Kidney (tissue), 14 donors: Measurements from ENCODE around the gene AEBP1. TPM values are rescaled to one million over a fixed set of nuclear protein-coding genes. Genes with fewer than 3 reads are reported as not detected.

Experiments
- DNase-seq, 5 donors: peaks; one replicate each; pipeline ENCODE4 v3.0.0-alpha.2; 2013 to 2020
- FAIRE-seq: peaks from 2 replicates; lab custom pipeline; 2012; peaks lifted over from hg19 to GRCh38; lab: Jason Lieb, UNC
- H3K27ac ChIP-seq, 2 donors: one replicate each; pipeline ENCODE4 v1.7.0; 2013; ENCODE audit warnings: low read depth in 2 of 2, low read length in 2 of 2, inconsistent platforms in 1 of 2
- H3K27me3 ChIP-seq: one replicate; pipeline ENCODE4 v1.7.1; 2013; ENCODE audit warnings: low read length, inconsistent platforms; ENCODE audit not compliant: control insufficient read depth, insufficient read depth
- H3K36me3 ChIP-seq, 3 donors: one replicate each; pipeline versions ENCODE4 v1.7.0 to v1.7.1; 2013; ENCODE audit warnings: low read length in 3 of 3, control low read depth in 1 of 3, inconsistent platforms in 1 of 3; ENCODE audit not compliant: insufficient read depth in 3 of 3, control insufficient read depth in 2 of 3
- H3K4me1 ChIP-seq, 3 donors: one replicate each; pipeline versions ENCODE4 v1.7.0 to v1.7.1; 2013; ENCODE audit warnings: low read length in 3 of 3, inconsistent platforms in 1 of 3, low read depth in 1 of 3; ENCODE audit not compliant: control insufficient read depth in 2 of 3, insufficient read depth in 2 of 3
- H3K4me3 ChIP-seq, 3 donors: one replicate each; pipeline versions ENCODE4 v1.7.0 to v1.8.1; 2013; ENCODE audit warnings: low read length in 3 of 3, control low read depth in 1 of 3, inconsistent platforms in 1 of 3
- H3K9ac ChIP-seq, 3 donors: one replicate each; pipeline versions ENCODE4 v1.7.0 to v1.7.1; 2013; ENCODE audit warnings: low read length in 3 of 3, control low read depth in 1 of 3, inconsistent platforms in 1 of 3
- H3K9me3 ChIP-seq, 3 donors: one replicate each; pipeline versions ENCODE4 v1.7.0 to v1.7.1; 2013; ENCODE audit warnings: low read length in 3 of 3, control low read depth in 1 of 3, inconsistent platforms in 1 of 3; ENCODE audit not compliant: control insufficient read depth in 2 of 3, insufficient read depth in 1 of 3
- CTCF ChIP-seq: IDR thresholded peaks from 3 replicates; pipeline ENCODE4 v1.5.1; 2012; ENCODE audit warnings: mild to moderate bottlenecking, moderate library complexity, borderline replicate concordance; ENCODE audit not compliant: insufficient read depth; ENCODE audit errors: extremely low read depth
- intact Hi-C: fragments of 100-400 bp; cut with DNase I; formaldehyde crosslinking; loops from one replicate; pipeline ENCODE4 v1.11.1; 2022
- polyA plus RNA-seq: library from polyadenylated mRNA; stranded (reverse); fragments of 350-450 nt; fragmentation: Illumina TruSeq; extraction: RNeasy Lipid Tissue Mini Kit (QIAGEN cat#74804); gene quantifications from one replicate; pipeline ENCODE4 v1.2.3, GENCODE V29; 2014; ENCODE audit warnings: low read depth, low replicate concordance; ENCODE audit not compliant: insufficient read depth
- total RNA-seq: library from RNA; stranded (reverse); fragmentation: NEBNext Ultra II Directional; extraction: Animal tissue kit (Norgen Biotek cat#: 25700); gene quantifications from one replicate; pipeline ENCODE4 v1.2.1, GENCODE V29; 2021
- donor health status: control.
- donor health status: control.
- donor health status: control.
- donor health status: control.
- donor health status: control.
- donor health status: DM: yes; HTN: yes; CAD: no.
- donor health status: Normal renal cell carcinoma (clear cell type).

The AEBP1 gene
- total and polyA plus RNA-seq, 2 donors from 2014 or later: 89.4 to 164 TPM

GRCh38 chr7:44095781-44096180, 8.4 kb upstream of the AEBP1 start:
- Histone ChIP-seq H3K36me3 (no peaks in the 10 kb centered on the region), H3K4me3 (no peak overlapping the region), H3K9me3 (no peaks in the 10 kb centered on the region), H3K27me3 (no peaks in the 10 kb centered on the region), H3K4me1 (no peaks in the 10 kb centered on the region), H3K27ac (no peak overlapping the region), H3K9ac (no peak overlapping the region)
- no peak for TF ChIP-seq CTCF
- DNase-seq (no peak), FAIRE-seq (no peak)
- intact Hi-C loops: no loop called here

GRCh38 chr7:44096326-44096881, 7.7 kb upstream of the AEBP1 start:
- no peak for TF ChIP-seq CTCF
- Histone ChIP-seq H3K36me3 (no peaks in the 10 kb centered on the region), H3K9me3 (no peaks in the 10 kb centered on the region), H3K4me1 (no peaks in the 10 kb centered on the region), H3K4me3 (no peak overlapping the region), H3K27ac (no peak overlapping the region), H3K27me3 (no peaks in the 10 kb centered on the region), H3K9ac (no peak overlapping the region)
- DNase-seq: no peak
- no peak for FAIRE-seq
- intact Hi-C loops: no loop called here

- TF ChIP-seq CTCF: no peak
- Histone ChIP-seq H3K9me3 (no peaks in the 10 kb centered on the region), H3K27me3 (no peaks in the 10 kb centered on the region), H3K4me3 (no peak overlapping the region), H3K4me1 (no peaks in the 10 kb centered on the region), H3K36me3 (no peaks in the 10 kb centered on the region), H3K27ac (no peak overlapping the region), H3K9ac (no peak overlapping the region)
- intact Hi-C loops: no loop called here
- peak in 1 of 5 donors; percentile 35 for DNase-seq
- no peak for FAIRE-seq
Observed at GRCh38 chr7:44097064-44097932, 6.8 kb upstream of the AEBP1 start.
